Progenitor cell of endocrine pancreas (in vitro differentiated cells): ENCODE results near the gene PPAT. TPM values are rescaled to one million over a fixed set of nuclear protein-coding genes. Genes with fewer than 3 reads are reported as not detected.
A peak's percentile ranks its signal among the peaks of the same experiment; 100 is the strongest.
"Not testable (repeated sequence)": the region's sequence is repeated elsewhere in the genome, so short reads cannot be mapped to it uniquely, and the experiment has no call there.

Source experiments
- DNase-seq: peaks from one replicate; pipeline ENCODE4 v3.0.0; 2021; ENCODE audit warnings: low spot score; ENCODE audit not compliant: unreplicated experiment
- H3K27ac Mint-ChIP-seq: 2 replicates; pipeline ENCODE4 v1.8.0; 2021; ENCODE audit warnings: mild to moderate bottlenecking, moderate library complexity, mixed read lengths
- H3K27me3 Mint-ChIP-seq: 2 replicates; pipeline ENCODE4 v1.8.0; 2021; ENCODE audit warnings: mixed read lengths
- H3K36me3 Mint-ChIP-seq: 2 replicates; pipeline ENCODE4 v1.8.0; 2022; ENCODE audit warnings: mixed read lengths; ENCODE audit not compliant: insufficient read depth
- H3K4me1 Mint-ChIP-seq: 2 replicates; pipeline ENCODE4 v1.8.0; 2021; ENCODE audit warnings: low read depth, mixed read lengths
- H3K4me3 Mint-ChIP-seq: 2 replicates; pipeline ENCODE4 v1.8.0; 2021; ENCODE audit warnings: low read depth, mild to moderate bottlenecking, moderate library complexity, mixed read lengths
- H3K9me3 Mint-ChIP-seq: 2 replicates; pipeline ENCODE4 v1.8.0; 2021; ENCODE audit warnings: low read depth, mixed read lengths
- CTCF ChIP-seq: fragments of 200-600 bp; sonication (generic); IDR thresholded peaks from one replicate; pipeline ENCODE4 v1.5.0; 2021; ENCODE audit warnings: antibody characterized with exemption, mild to moderate bottlenecking; ENCODE audit not compliant: unreplicated experiment
- total RNA-seq: library from RNA; stranded (reverse); gene quantifications from 2 replicates; pipeline ENCODE4 v1.2.1, GENCODE V29; 2021

Gene PPAT
- total RNA-seq, 1 donor from 2014 or later = 24.4 TPM

- H3K27me3 Mint-ChIP-seq = no peaks in the 10 kb centered on the region
- no peak for DNase-seq
- no peaks in the 10 kb centered on the region for H3K9me3 Mint-ChIP-seq
- no peak for TF ChIP-seq CTCF
- H3K4me3 Mint-ChIP-seq = peak overlapping the region; percentile 99
- H3K36me3 Mint-ChIP-seq = peaks cover 11% of the 10 kb centered on the region
- H3K4me1 Mint-ChIP-seq = peaks cover 35% of the 10 kb centered on the region
- H3K27ac Mint-ChIP-seq = peak overlapping the region; percentile 99
Measured at GRCh38 chr4:56468097-56468422, 32.6 kb upstream of the PPAT start.

- no peaks in the 10 kb centered on the region for H3K9me3 Mint-ChIP-seq
- H3K4me1 Mint-ChIP-seq = peaks cover 35% of the 10 kb centered on the region
- peak; percentile 82 for DNase-seq
- peak within 1 kb of the TSS; percentile 99 for H3K27ac Mint-ChIP-seq
- H3K36me3 Mint-ChIP-seq = peaks cover 10% of the 10 kb centered on the region
- no peaks in the 10 kb centered on the region for H3K27me3 Mint-ChIP-seq
- TF ChIP-seq CTCF = no peak
- H3K4me3 Mint-ChIP-seq = peak within 1 kb of the TSS; percentile 99
Measured at GRCh38 chr4:56467284-56468096, 32.1 kb upstream of the PPAT start, which contains the start of gene SRP72. TSS of gene SRP72 (plus strand) at chr4:56467617. CDS start at chr4:56467636, 19 bp downstream.

- peak overlapping the region; percentile 99 for H3K27ac Mint-ChIP-seq
- no peaks in the 10 kb centered on the region for H3K9me3 Mint-ChIP-seq
- peak overlapping the region; percentile 99 for H3K4me3 Mint-ChIP-seq
- DNase-seq = no peak
- no peak for TF ChIP-seq CTCF
- H3K36me3 Mint-ChIP-seq = peaks cover 9% of the 10 kb centered on the region
- peaks cover 35% of the 10 kb centered on the region for H3K4me1 Mint-ChIP-seq
- H3K27me3 Mint-ChIP-seq = no peaks in the 10 kb centered on the region
Measured at GRCh38 chr4:56466910-56467283, 31.5 kb upstream of the PPAT start.

- Mint-ChIP-seq H3K4me1 (peaks cover 35% of the 10 kb centered on the region), H3K4me3 (peak overlapping the region; percentile 99), H3K27ac (peak overlapping the region; percentile 99)
- not testable (repeated sequence) for DNase-seq, H3K27me3 Mint-ChIP-seq, H3K9me3 Mint-ChIP-seq, H3K36me3 Mint-ChIP-seq
Measured at GRCh38 chr4:56466296-56466761, 30.9 kb upstream of the PPAT start.

GRCh38 chr4:56465599-56466295 lies 30.3 kb upstream of the PPAT start:
- H3K4me3 Mint-ChIP-seq = peak overlapping the region; percentile 99
- peak overlapping the region; percentile 90 for H3K27ac Mint-ChIP-seq
- H3K27me3 Mint-ChIP-seq = no peaks in the 10 kb centered on the region
- no peaks in the 10 kb centered on the region for H3K9me3 Mint-ChIP-seq
- TF ChIP-seq CTCF = no peak
- peaks cover 35% of the 10 kb centered on the region for H3K4me1 Mint-ChIP-seq
- no peak for DNase-seq
- peaks cover 7% of the 10 kb centered on the region for H3K36me3 Mint-ChIP-seq
